ENCODE measurements around the gene MAP3K12. TPM values are rescaled to one million over a fixed set of nuclear protein-coding genes. Genes with fewer than 3 reads are reported as not detected.

MAP3K12 gene
- total and polyA plus RNA-seq, 4 donors = 26.4 to 75.6 (median 47.0) TPM

Small RNA genes within 50 kb of the gene (small RNA-seq; reads per million reads assigned to genes)
- not detected for gene AC023509.3 (ENCODE audit: low replicate concordance)

Other genes starting within 250 kb of the MAP3K12 start
- 1 to 10 TPM; 3.0 to 4.5 TPM for gene ESPL1, start 231.2 kb downstream of the MAP3K12 start, total RNA-seq
- gene ESPL1, start 231.2 kb downstream of the MAP3K12 start, polyA plus RNA-seq (ENCODE audit: insufficient read length in 2 of 2) = 1 to 10 TPM; 6.0 to 9.2 TPM
- 100 to 1,000 TPM; 381 to 945 TPM for gene PFDN5, start 203.9 kb downstream of the MAP3K12 start, total RNA-seq
- gene PFDN5, start 203.9 kb downstream of the MAP3K12 start, polyA plus RNA-seq (ENCODE audit: insufficient read length in 2 of 2) = 100 to 1,000 TPM; 566 to 570 TPM
- 10 to 100 TPM; 31.4 to 72.7 TPM for gene MYG1, start 199.8 kb downstream of the MAP3K12 start, total RNA-seq
- gene MYG1, start 199.8 kb downstream of the MAP3K12 start, polyA plus RNA-seq (ENCODE audit: insufficient read length in 2 of 2) = 10 to 100 TPM; 86.8 to 93.5 TPM
- gene AAAS, start 177.8 kb downstream of the MAP3K12 start, total RNA-seq = 10 to 100 TPM; 27.2 to 69.4 TPM
- 10 to 100 TPM; 63.4 to 84.3 TPM for gene AAAS, start 177.8 kb downstream of the MAP3K12 start, polyA plus RNA-seq (ENCODE audit: insufficient read length in 2 of 2)
- gene SP7, start 163.1 kb downstream of the MAP3K12 start, total RNA-seq = under 1 TPM; 0.22 to 0.30 TPM
- under 1 TPM; 0.22 to 0.29 TPM for gene SP7, start 163.1 kb downstream of the MAP3K12 start, polyA plus RNA-seq (ENCODE audit: insufficient read length in 2 of 2)
- gene SP1, start 119.3 kb downstream of the MAP3K12 start, total RNA-seq = 10 to 100 TPM; 38.1 to 55.2 TPM
- 10 to 100 TPM; 31.3 to 32.6 TPM for gene SP1, start 119.3 kb downstream of the MAP3K12 start, polyA plus RNA-seq (ENCODE audit: insufficient read length in 2 of 2)
- under 1 TPM; 0.50 to 0.61 TPM for gene AMHR2, start 75.6 kb downstream of the MAP3K12 start, total RNA-seq
- under 1 TPM in 1 of 2 donors, not detected in 1; 0.23 TPM for gene AMHR2, start 75.6 kb downstream of the MAP3K12 start, polyA plus RNA-seq (ENCODE audit: insufficient read length in 2 of 2)
- 10 to 100 TPM; 14.9 to 33.7 TPM for gene PRR13, start 57.7 kb downstream of the MAP3K12 start, total RNA-seq
- gene PRR13, start 57.7 kb downstream of the MAP3K12 start, polyA plus RNA-seq (ENCODE audit: insufficient read length in 2 of 2) = 10 to 100 TPM; 56.3 to 57.7 TPM
- gene PCBP2, start 47.4 kb downstream of the MAP3K12 start, total RNA-seq = 100 to 1,000 TPM; 287 to 360 TPM
- 100 to 1,000 TPM; 690 to 700 TPM for gene PCBP2, start 47.4 kb downstream of the MAP3K12 start, polyA plus RNA-seq (ENCODE audit: insufficient read length in 2 of 2)
- 10 to 100 TPM; 22.5 to 43.6 TPM for gene TARBP2, start 1.8 kb upstream of the MAP3K12 start, total RNA-seq
- 10 to 100 TPM; 40.4 to 46.2 TPM for gene TARBP2, start 1.8 kb upstream of the MAP3K12 start, polyA plus RNA-seq (ENCODE audit: insufficient read length in 2 of 2)
- gene NPFF, start 8.0 kb upstream of the MAP3K12 start, total RNA-seq = 1 to 10 TPM; 2.2 to 3.0 TPM
- 1 to 10 TPM; 5.9 to 7.7 TPM for gene NPFF, start 8.0 kb upstream of the MAP3K12 start, polyA plus RNA-seq (ENCODE audit: insufficient read length in 2 of 2)
- 10 to 100 TPM; 18.7 to 20.4 TPM for gene ATF7, start 126.9 kb upstream of the MAP3K12 start, total RNA-seq
- 10 to 100 TPM; 28.1 to 31.1 TPM for gene ATF7, start 126.9 kb upstream of the MAP3K12 start, polyA plus RNA-seq (ENCODE audit: insufficient read length in 2 of 2)
- gene ATP5MC2, start 176.6 kb upstream of the MAP3K12 start, total RNA-seq = 100 to 1,000 TPM in 1 of 2 donors, 10 to 100 TPM in 1; 65.8 to 221 TPM
- gene ATP5MC2, start 176.6 kb upstream of the MAP3K12 start, polyA plus RNA-seq (ENCODE audit: insufficient read length in 2 of 2) = 100 to 1,000 TPM; 374 to 387 TPM
- gene CALCOCO1, start 228.0 kb upstream of the MAP3K12 start, total RNA-seq = 100 to 1,000 TPM in 1 of 2 donors, 10 to 100 TPM in 1; 55.5 to 205 TPM
- gene CALCOCO1, start 228.0 kb upstream of the MAP3K12 start, polyA plus RNA-seq (ENCODE audit: insufficient read length in 2 of 2) = 100 to 1,000 TPM in 1 of 2 donors, 10 to 100 TPM in 1; 85.3 to 120 TPM